ENCODE results near the gene GNAQ.
"Not testable (repeated sequence)": the region's sequence is repeated elsewhere in the genome, so short reads cannot be mapped to it uniquely, and the experiment has no call there.

The GNAQ gene

GRCh38 chr9:77793849-77794248 lies 237.8 kb downstream of the GNAQ start:
- no peak for TF ChIP-seq ZNF274 (IDR thresholded peaks at IDR 0.05; ENCODE audit: low read depth, low read length)
- no peak overlapping the region for H3K4me3 ChIP-seq (ENCODE audit: low read length)

- H3K4me3 ChIP-seq (ENCODE audit: low read length): no peak overlapping the region
- no peak for TF ChIP-seq ZNF274 (IDR thresholded peaks at IDR 0.05; ENCODE audit: low read depth, low read length)
Measured at GRCh38 chr9:77789891-77790290, 241.7 kb downstream of the GNAQ start.

- H3K4me3 ChIP-seq (ENCODE audit: low read length): no peak overlapping the region
- TF ChIP-seq ZNF274 (IDR thresholded peaks at IDR 0.05; ENCODE audit: low read depth, low read length): no peak
Measured at GRCh38 chr9:77785341-77785740, 246.3 kb downstream of the GNAQ start.

GRCh38 chr9:77783518-77783917 lies 248.1 kb downstream of the GNAQ start:
- no peak for TF ChIP-seq ZNF274 (IDR thresholded peaks at IDR 0.05; ENCODE audit: low read depth, low read length)
- H3K4me3 ChIP-seq (ENCODE audit: low read length): no peak overlapping the region

- no peak overlapping the region for H3K4me3 ChIP-seq (ENCODE audit: low read length)
- TF ChIP-seq ZNF274 (IDR thresholded peaks at IDR 0.05; ENCODE audit: low read depth, low read length): no peak
Measured at GRCh38 chr9:77779010-77779409, 252.6 kb downstream of the GNAQ start.

GRCh38 chr9:77773381-77773780 lies 258.2 kb downstream of the GNAQ start:
- no peak for TF ChIP-seq ZNF274 (IDR thresholded peaks at IDR 0.05; ENCODE audit: low read depth, low read length)
- no peak overlapping the region for H3K4me3 ChIP-seq (ENCODE audit: low read length)

DNA sequence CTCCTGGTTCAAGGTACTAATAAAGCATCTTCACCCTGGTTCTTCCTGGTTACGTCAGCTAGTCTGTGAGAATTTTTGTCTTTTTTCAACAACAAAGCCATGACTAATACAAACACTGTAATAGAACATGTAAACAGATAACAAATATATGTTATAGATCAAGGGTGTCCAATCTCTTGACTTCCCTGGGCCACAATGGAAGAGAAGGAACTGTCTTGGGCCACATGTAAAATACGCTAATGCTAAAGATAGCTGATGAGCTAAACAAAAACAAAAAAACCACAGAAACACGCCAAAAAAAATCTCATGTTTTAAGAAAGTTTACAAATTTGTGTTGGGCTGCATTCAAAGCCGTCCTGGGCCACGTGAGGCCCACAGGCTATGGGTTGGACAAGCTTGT lies 259.0 kb downstream of the GNAQ start:
- no peak overlapping the region for H3K4me3 ChIP-seq (ENCODE audit: low read length)
- no peak for TF ChIP-seq ZNF274 (IDR thresholded peaks at IDR 0.05; ENCODE audit: low read depth, low read length)

- TF ChIP-seq ZNF274 (IDR thresholded peaks at IDR 0.05; ENCODE audit: low read depth, low read length): no peak
- H3K4me3 ChIP-seq (ENCODE audit: low read length): no peak overlapping the region
Measured at GRCh38 chr9:77771171-77771570, 260.4 kb downstream of the GNAQ start.

- no peak for TF ChIP-seq ZNF274 (IDR thresholded peaks at IDR 0.05; ENCODE audit: low read depth, low read length)
- H3K4me3 ChIP-seq (ENCODE audit: low read length): no peak overlapping the region
Measured at GRCh38 chr9:77770340-77770739, 261.3 kb downstream of the GNAQ start.

- H3K4me3 ChIP-seq (ENCODE audit: low read length): no peak overlapping the region
- no peak for TF ChIP-seq ZNF274 (IDR thresholded peaks at IDR 0.05; ENCODE audit: low read depth, low read length)
Measured at GRCh38 chr9:77769246-77769645, 262.4 kb downstream of the GNAQ start.

DNA sequence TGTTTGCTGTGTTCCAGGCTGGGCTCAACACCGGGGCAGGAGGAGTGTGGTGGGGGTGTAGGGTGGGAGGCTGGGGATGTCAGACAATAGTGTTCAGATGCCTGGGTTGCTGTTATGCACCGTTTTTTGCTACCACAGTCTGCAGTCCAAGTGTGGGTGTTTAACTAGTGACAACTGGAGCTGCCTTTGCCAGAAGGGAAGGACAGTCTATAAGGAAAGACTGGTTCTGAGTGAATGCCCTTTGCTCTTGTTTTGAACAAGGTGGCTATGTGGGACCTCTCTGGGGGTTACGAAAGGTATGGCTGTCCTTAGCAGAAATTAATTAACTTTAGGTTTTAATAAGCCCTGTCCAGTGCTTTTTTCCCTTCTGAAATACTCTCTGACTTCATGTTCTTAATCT lies 265.0 kb downstream of the GNAQ start:
- TF ChIP-seq ZNF274 (IDR thresholded peaks at IDR 0.05; ENCODE audit: low read depth, low read length): no peak
- no peak overlapping the region for H3K4me3 ChIP-seq (ENCODE audit: low read length)

DNA sequence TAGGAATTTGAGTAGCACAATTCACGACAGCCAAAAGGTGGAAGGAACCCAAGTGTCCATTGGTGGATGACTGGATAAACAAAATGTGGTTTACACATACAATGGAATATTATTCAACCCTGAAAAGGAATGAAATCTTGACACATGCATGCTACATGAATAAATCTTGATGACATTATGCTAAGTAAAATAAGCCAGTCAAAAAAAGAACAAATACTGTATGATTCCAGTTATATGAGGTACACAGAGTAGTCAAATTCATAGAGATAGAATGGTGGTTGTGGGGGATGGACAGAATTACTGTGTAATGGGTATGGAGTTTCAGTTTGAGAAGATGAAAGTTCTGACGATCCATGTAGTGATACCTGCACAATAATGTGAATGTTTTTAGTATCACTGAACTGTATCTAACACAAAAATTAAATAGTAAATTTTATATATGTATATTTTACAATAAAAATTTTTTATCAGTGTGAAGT lies 265.8 kb downstream of the GNAQ start:
- H3K4me3 ChIP-seq (ENCODE audit: low read length): no peak overlapping the region
- TF ChIP-seq ZNF274 (IDR thresholded peaks at IDR 0.05; ENCODE audit: low read depth, low read length): no peak

DNA sequence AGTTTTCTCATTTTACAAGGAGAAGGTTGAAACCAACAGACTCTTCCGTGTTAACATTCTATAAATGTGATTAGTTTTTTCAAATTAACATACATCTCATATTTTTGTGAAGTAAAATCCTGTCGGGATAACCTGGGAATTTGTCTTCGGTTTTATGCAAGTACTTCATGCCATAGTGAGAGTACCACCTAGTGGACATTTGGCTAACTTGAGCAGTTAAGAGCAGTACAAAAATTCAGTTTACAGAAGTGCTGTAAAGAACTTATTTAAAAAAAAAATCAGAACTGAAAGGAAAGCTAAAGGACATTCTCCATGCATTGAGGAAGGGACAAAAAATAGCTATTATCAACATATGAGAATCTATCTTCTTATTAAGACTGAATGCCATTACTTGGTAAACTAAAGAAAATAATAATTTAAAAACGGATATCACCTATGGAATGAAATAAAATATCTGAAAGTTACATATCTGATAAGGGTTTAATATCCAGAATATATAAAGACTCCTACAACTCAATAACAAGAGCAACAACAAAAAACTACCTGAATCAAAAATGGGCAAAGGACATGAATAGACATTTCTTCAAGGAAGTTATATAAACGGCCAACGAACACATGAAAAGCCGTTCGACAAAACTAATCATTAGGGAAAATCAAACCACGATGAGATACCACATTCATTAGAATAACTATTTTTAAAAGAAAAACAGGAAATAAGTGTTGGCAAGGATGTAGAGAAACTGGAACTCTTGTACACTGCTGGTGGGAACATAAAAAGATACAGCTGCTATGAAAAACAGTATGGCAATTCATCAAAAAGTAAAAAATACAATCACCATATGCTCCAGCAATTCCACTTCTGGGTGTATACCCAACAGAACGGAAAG lies 266.5 kb downstream of the GNAQ start:
- TF ChIP-seq ZNF274 (IDR thresholded peaks at IDR 0.05; ENCODE audit: low read depth, low read length): no peak

GRCh38 chr9:77763566-77763965 lies 268.0 kb downstream of the GNAQ start:
- H3K4me3 ChIP-seq (ENCODE audit: low read length): no peak overlapping the region
- no peak for TF ChIP-seq ZNF274 (IDR thresholded peaks at IDR 0.05; ENCODE audit: low read depth, low read length)

More for the DNA sequence above, 266.5 kb downstream of the GNAQ start:
- no peak overlapping the region for H3K4me3 ChIP-seq (ENCODE audit: low read length)

DNA sequence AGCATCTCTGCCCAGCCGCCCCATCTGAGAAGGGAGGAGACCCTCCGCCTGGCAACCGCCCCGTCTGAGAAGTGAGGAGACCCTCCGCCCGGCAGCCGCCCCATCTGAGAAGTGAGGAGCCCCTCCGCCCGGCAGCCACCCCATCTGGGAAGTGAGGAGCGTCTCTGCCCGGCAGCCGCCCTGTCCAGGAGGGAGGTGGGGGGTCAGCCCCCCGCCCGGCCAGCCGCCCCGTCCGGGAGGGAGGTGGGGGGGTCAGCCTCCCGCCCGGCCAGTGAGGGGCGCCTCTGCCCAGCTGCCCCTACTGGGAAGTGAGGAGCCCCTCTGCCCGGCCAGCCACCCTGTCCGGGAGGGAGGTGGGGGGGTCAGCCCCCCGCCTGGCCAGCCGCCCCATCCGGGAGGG lies 270.7 kb downstream of the GNAQ start:
- not testable (repeated sequence) for H3K4me3 ChIP-seq (ENCODE audit: low read length)

- no peak for TF ChIP-seq ZNF274 (IDR thresholded peaks at IDR 0.05; ENCODE audit: low read depth, low read length)
- H3K4me3 ChIP-seq (ENCODE audit: low read length): no peak overlapping the region
Measured at GRCh38 chr9:77759391-77759790, 272.2 kb downstream of the GNAQ start.

All from GM08714 (cell line).